Prostate gland (tissue), 2 donors: ENCODE results near the gene TOPBP1.

Source experiments
- POLR2AphosphoS5 ChIP-seq: sonication (generic); formaldehyde crosslinking; IDR thresholded peaks from one replicate; pipeline ENCODE4 v1.6.1; 2017; ENCODE audit warnings: antibody characterized with exemption
- TF ChIP-seq, protein P1 (sequence below), 4 experiments: fragments of 200-600 bp in 2 of 4; fragments of 450-650 bp in 2 of 4; sonication (generic) in 2 of 4; IDR thresholded peaks; 1 replicate in 3 of 4; 2 replicates in 1 of 4; pipeline ENCODE4 v1.5.1; 2016 to 2019; ENCODE audit warnings: antibody characterized with exemption in 4 of 4, mild to moderate bottlenecking in 2 of 4, moderate library complexity in 2 of 4

DNA sequence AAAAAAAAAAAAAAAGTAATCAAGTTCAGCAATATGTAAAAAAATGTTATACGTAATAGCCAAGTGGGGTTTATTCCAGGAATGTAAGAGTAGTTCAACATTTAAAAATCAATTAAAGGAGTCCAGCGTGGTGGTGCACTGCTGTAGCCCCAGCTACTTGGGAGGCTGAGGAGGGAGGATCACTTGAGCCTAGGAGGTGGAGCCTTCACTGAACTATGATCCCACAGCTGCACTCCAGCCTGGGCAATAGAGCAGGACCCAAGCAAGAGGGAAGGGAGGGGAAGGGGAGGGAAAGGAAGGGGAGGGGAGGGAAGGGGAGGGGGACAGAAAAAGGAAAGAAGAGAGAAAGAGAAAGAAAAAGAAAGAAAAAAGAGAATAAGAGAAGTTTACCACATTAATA lies 10.7 kb upstream of the TOPBP1 start:
- TF ChIP-seq, protein P1, sequence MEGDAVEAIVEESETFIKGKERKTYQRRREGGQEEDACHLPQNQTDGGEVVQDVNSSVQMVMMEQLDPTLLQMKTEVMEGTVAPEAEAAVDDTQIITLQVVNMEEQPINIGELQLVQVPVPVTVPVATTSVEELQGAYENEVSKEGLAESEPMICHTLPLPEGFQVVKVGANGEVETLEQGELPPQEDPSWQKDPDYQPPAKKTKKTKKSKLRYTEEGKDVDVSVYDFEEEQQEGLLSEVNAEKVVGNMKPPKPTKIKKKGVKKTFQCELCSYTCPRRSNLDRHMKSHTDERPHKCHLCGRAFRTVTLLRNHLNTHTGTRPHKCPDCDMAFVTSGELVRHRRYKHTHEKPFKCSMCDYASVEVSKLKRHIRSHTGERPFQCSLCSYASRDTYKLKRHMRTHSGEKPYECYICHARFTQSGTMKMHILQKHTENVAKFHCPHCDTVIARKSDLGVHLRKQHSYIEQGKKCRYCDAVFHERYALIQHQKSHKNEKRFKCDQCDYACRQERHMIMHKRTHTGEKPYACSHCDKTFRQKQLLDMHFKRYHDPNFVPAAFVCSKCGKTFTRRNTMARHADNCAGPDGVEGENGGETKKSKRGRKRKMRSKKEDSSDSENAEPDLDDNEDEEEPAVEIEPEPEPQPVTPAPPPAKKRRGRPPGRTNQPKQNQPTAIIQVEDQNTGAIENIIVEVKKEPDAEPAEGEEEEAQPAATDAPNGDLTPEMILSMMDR (IDR thresholded peaks at IDR 0.05), result no peak
- TF ChIP-seq POLR2AphosphoS5, result no peak
